GM10266 (cell line): ENCODE results near the gene FDXR.
"Not testable (repeated sequence)": the region's sequence is repeated elsewhere in the genome, so short reads cannot be mapped to it uniquely, and the experiment has no call there.

ENCODE experiments used
- DNase-seq: peaks from one replicate; pipeline ENCODE4 v3.0.0; 2012; ENCODE audit errors: extremely low spot score
- CTCF ChIP-seq: IDR thresholded peaks from 2 replicates; pipeline ENCODE4 v1.5.1; 2012; ENCODE audit warnings: mild to moderate bottlenecking, low read depth; ENCODE audit not compliant: control insufficient read depth, insufficient read depth; ENCODE audit errors: missing control alignments

Gene FDXR

GRCh38 chr17:74918906-74919305 is 46.1 kb upstream of the FDXR start:
- no peak for TF ChIP-seq CTCF
- DNase-seq: no peak

- DNase-seq: no peak
Observed at GRCh38 chr17:74917430-74917829, 44.6 kb upstream of the FDXR start.

GRCh38 chr17:74916851-74917199 is 44.0 kb upstream of the FDXR start:
- no peak for DNase-seq
- no peak for TF ChIP-seq CTCF

More at GRCh38 chr17:74917430-74917829, 44.6 kb upstream of the FDXR start:
- TF ChIP-seq CTCF: no peak

- no peak for TF ChIP-seq CTCF
- no peak for DNase-seq
Observed at GRCh38 chr17:74916136-74916850, 43.5 kb upstream of the FDXR start.

GRCh38 chr17:74911423-74911822 is 38.6 kb upstream of the FDXR start:
- DNase-seq: not testable (repeated sequence)

GRCh38 chr17:74909097-74909496 is 36.3 kb upstream of the FDXR start:
- DNase-seq: not testable (repeated sequence)

- TF ChIP-seq CTCF: no peak
- no peak for DNase-seq
Observed at GRCh38 chr17:74907012-74907411, 34.2 kb upstream of the FDXR start.

- DNase-seq: not testable (repeated sequence)
Observed at GRCh38 chr17:74906214-74906793, 33.5 kb upstream of the FDXR start.
